Liver (tissue), 9 donors: ENCODE data around the gene CCDC158. TPM values are rescaled to one million over a fixed set of nuclear protein-coding genes. Genes with fewer than 3 reads are reported as not detected.

Experiments
- DNase-seq: peaks from one replicate; pipeline ENCODE4 v3.0.0-alpha.2; 2017; ENCODE audit warnings: low spot score
- H3K27ac ChIP-seq, 2 donors: one replicate each; pipeline ENCODE4 v1.7.0; 2013; ENCODE audit warnings: inconsistent platforms in 2 of 2, low read length in 2 of 2, control low read depth in 1 of 2, low read depth in 1 of 2, mild to moderate bottlenecking in 1 of 2
- H3K27me3 ChIP-seq, 4 donors: one replicate each; pipeline versions ENCODE4 v1.6.1 to v1.7.0; 2013; ENCODE audit warnings: low read length in 3 of 4, inconsistent platforms in 1 of 4, mild to moderate bottlenecking in 1 of 4, moderate library complexity in 1 of 4; ENCODE audit not compliant: control insufficient read depth in 4 of 4, insufficient read depth in 4 of 4
- H3K36me3 ChIP-seq, 4 donors: one replicate each; pipeline versions ENCODE4 v1.6.1 to v1.7.0; 2013; ENCODE audit warnings: low read length in 3 of 4, mild to moderate bottlenecking in 3 of 4, low read depth in 1 of 4, moderate library complexity in 1 of 4; ENCODE audit not compliant: control insufficient read depth in 4 of 4, insufficient read depth in 3 of 4
- H3K4me1 ChIP-seq, 4 donors: one replicate each; pipeline versions ENCODE4 v1.6.1 to v1.7.0; 2013; ENCODE audit warnings: low read length in 3 of 4, mild to moderate bottlenecking in 3 of 4, moderate library complexity in 1 of 4; ENCODE audit not compliant: control insufficient read depth in 4 of 4, insufficient read depth in 4 of 4
- H3K4me3 ChIP-seq, 3 donors: one replicate each; pipeline versions ENCODE4 v1.6.1 to v1.7.0; 2013; ENCODE audit warnings: low read length in 3 of 3, control low read depth in 1 of 3, low read depth in 1 of 3, mild to moderate bottlenecking in 1 of 3
- H3K9ac ChIP-seq, 2 donors: one replicate each; pipeline ENCODE4 v1.7.0; 2013; ENCODE audit warnings: low read length in 2 of 2, mild to moderate bottlenecking in 2 of 2, moderate library complexity in 2 of 2, control low read depth in 1 of 2, low read depth in 1 of 2
- H3K9me3 ChIP-seq, 4 donors: one replicate each; pipeline versions ENCODE4 v1.6.1 to v1.7.0; 2013; ENCODE audit warnings: low read length in 3 of 4; ENCODE audit not compliant: control insufficient read depth in 4 of 4
- CTCF ChIP-seq: fragments of 150-350 bp; IDR thresholded peaks from 2 replicates; pipeline ENCODE4 v1.5.1; 2017; ENCODE audit warnings: improper control_type of control experiment, low read depth, low read length; ENCODE audit not compliant: missing input control
- EGR1 ChIP-seq, 2 donors: IDR thresholded peaks; 2 replicates each; pipeline ENCODE4 v1.6.1; 2016 to 2018; ENCODE audit warnings: antibody characterized with exemption in 2 of 2, low read depth in 2 of 2
- FOXA1 ChIP-seq: IDR thresholded peaks from 2 replicates; pipeline ENCODE4 v1.6.1; 2016; ENCODE audit warnings: antibody characterized with exemption
- FOXA2 ChIP-seq: IDR thresholded peaks from 2 replicates; pipeline ENCODE4 v1.6.1; 2016; ENCODE audit warnings: antibody characterized with exemption
- GABPA ChIP-seq, 2 donors: IDR thresholded peaks in 1 of 2; conservative IDR thresholded peaks in 1 of 2; 2 replicates each; pipeline ENCODE4 v1.6.1; 2016; ENCODE audit warnings: antibody characterized with exemption in 2 of 2, mild to moderate bottlenecking in 1 of 2, moderate library complexity in 1 of 2
- HNF4A ChIP-seq, 2 donors: conservative IDR thresholded peaks; 2 replicates each; pipeline ENCODE4 v1.6.1; 2016; ENCODE audit warnings: antibody characterized with exemption in 2 of 2, mild to moderate bottlenecking in 2 of 2
- HNF4G ChIP-seq: IDR thresholded peaks from 2 replicates; pipeline ENCODE4 v1.6.1; 2016; ENCODE audit warnings: antibody characterized with exemption
- JUND ChIP-seq, 2 donors: IDR thresholded peaks; 2 replicates each; pipeline ENCODE4 v1.6.1; 2016; ENCODE audit warnings: antibody characterized with exemption in 2 of 2
- NR2F2 ChIP-seq: IDR thresholded peaks from 2 replicates; pipeline ENCODE4 v1.6.1; 2016; ENCODE audit warnings: antibody characterized with exemption
- RAD21 ChIP-seq, 2 donors: IDR thresholded peaks; 2 replicates each; pipeline ENCODE4 v1.6.1; 2016; ENCODE audit warnings: antibody characterized with exemption in 2 of 2, mild to moderate bottlenecking in 2 of 2
- REST ChIP-seq: IDR thresholded peaks from 2 replicates; pipeline ENCODE4 v1.6.1; 2016; ENCODE audit warnings: antibody characterized with exemption, mild to moderate bottlenecking
- RXRA ChIP-seq, 2 donors: IDR thresholded peaks; 2 replicates each; pipeline ENCODE4 v1.6.1; 2017 to 2018; ENCODE audit warnings: antibody characterized with exemption in 2 of 2, mild to moderate bottlenecking in 1 of 2
- SP1 ChIP-seq: IDR thresholded peaks from 2 replicates; pipeline ENCODE4 v1.6.1; 2018; ENCODE audit warnings: antibody characterized with exemption, mild to moderate bottlenecking
- TAF1 ChIP-seq: conservative IDR thresholded peaks from 2 replicates; pipeline ENCODE4 v1.6.1; 2016; ENCODE audit warnings: antibody characterized with exemption, mild to moderate bottlenecking
- YY1 ChIP-seq: IDR thresholded peaks from 2 replicates; pipeline ENCODE4 v1.6.1; 2016; ENCODE audit warnings: antibody characterized with exemption, mild to moderate bottlenecking
- WGBS: extraction: QIAGEN DNeasy Blood & Tissue Kit; methylation state at CpG from one replicate; pipeline ENCODE4 v1.1.7; 2013; 5-methylcytosine and 5-hydroxymethylcytosine counted together
- polyA plus RNA-seq, 2 donors: library from polyadenylated mRNA; stranded (reverse) in 1 of 2; unstranded in 1 of 2; fragments of 200-250 nt in 1 of 2; fragments of >200 nt in 1 of 2; fragmentation: Nextera tagmentation in 1 of 2; extraction: Ambion mirVana in 1 of 2; gene quantifications; one replicate each; pipeline versions ENCODE4 v1.2.1 to v1.2.3, GENCODE V29; 2013 to 2015
- total RNA-seq, 2 donors: library from RNA; depleted of rRNA; stranded (reverse); fragments of >200 nt; gene quantifications; one replicate each; pipeline ENCODE4 v1.2.3, GENCODE V29; 2014
- TF ChIP-seq, protein P1 (sequence below): IDR thresholded peaks from 2 replicates; pipeline ENCODE4 v1.6.1; 2016; ENCODE audit warnings: antibody characterized with exemption
- TF ChIP-seq, protein P2 (sequence below): IDR thresholded peaks from 2 replicates; pipeline ENCODE4 v1.6.1; 2016; ENCODE audit warnings: antibody characterized with exemption
- TF ChIP-seq, protein P3 (sequence below): IDR thresholded peaks from 2 replicates; pipeline ENCODE4 v1.6.1; 2016; ENCODE audit warnings: antibody characterized with exemption
- donor health status: healthy.
- donor health status: healthy.
- donor health status: healthy.
- donor health status: healthy.
- donor health status: healthy.

CCDC158 gene
- total and polyA plus RNA-seq, 4 donors = 0.28 to 4.0 (median 1.1) TPM

DNA sequence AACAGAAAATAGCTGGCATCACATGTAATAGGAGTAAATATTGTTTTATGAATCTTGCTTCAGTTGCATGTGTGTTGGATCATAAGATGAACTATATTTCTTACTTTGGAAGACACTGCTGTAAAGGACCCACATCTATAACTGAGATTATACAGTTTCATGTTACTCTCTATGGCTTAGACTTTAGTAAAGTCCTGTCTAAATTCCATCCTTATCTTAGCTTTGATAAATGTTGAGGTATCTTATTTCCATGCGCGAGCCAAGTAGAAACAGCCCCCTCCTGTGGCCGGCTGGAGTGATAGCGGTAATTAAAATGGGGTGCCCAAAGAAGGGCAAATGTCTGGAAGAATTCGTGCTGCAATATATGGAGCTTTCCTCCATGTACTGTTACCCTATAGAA lies 43.0 kb downstream of the CCDC158 start:
- no peaks in the 10 kb centered on the region for H3K9me3 ChIP-seq
- H3K9ac ChIP-seq = peak overlapping the region in 1 of 2 donors; percentile 28
- H3K36me3 ChIP-seq = no peaks in the 10 kb centered on the region
- H3K4me1 ChIP-seq = peaks cover 5 to 41% (median 34%) of the 10 kb centered on the region in 4 donors
- no peak for TF ChIP-seq FOXA1
- TF ChIP-seq GABPA (IDR thresholded peaks at IDR 0.05 in 1 of 2, conservative IDR thresholded peaks at IDR 0.05 in 1 of 2) = no peak
- TF ChIP-seq, protein P1, sequence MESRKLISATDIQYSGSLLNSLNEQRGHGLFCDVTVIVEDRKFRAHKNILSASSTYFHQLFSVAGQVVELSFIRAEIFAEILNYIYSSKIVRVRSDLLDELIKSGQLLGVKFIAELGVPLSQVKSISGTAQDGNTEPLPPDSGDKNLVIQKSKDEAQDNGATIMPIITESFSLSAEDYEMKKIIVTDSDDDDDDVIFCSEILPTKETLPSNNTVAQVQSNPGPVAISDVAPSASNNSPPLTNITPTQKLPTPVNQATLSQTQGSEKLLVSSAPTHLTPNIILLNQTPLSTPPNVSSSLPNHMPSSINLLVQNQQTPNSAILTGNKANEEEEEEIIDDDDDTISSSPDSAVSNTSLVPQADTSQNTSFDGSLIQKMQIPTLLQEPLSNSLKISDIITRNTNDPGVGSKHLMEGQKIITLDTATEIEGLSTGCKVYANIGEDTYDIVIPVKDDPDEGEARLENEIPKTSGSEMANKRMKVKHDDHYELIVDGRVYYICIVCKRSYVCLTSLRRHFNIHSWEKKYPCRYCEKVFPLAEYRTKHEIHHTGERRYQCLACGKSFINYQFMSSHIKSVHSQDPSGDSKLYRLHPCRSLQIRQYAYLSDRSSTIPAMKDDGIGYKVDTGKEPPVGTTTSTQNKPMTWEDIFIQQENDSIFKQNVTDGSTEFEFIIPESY = no peak
- TF ChIP-seq HNF4A (conservative IDR thresholded peaks at IDR 0.05) = peak; percentile 17 to 39
- TF ChIP-seq SP1 = no peak
- no peak for TF ChIP-seq EGR1 (IDR thresholded peaks at IDR 0.05; ENCODE audit: low read depth in 2 of 2)
- no peak for TF ChIP-seq RXRA (IDR thresholded peaks at IDR 0.05)
- no peak for TF ChIP-seq JUND (IDR thresholded peaks at IDR 0.05)
- TF ChIP-seq CTCF = peak; percentile 62
- TF ChIP-seq RAD21 (IDR thresholded peaks at IDR 0.05) = peak; percentile 75 to 87
- TF ChIP-seq, protein P2, sequence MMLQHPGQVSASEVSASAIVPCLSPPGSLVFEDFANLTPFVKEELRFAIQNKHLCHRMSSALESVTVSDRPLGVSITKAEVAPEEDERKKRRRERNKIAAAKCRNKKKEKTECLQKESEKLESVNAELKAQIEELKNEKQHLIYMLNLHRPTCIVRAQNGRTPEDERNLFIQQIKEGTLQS = no peak
- WGBS = 33% methylated on average over 5 of the region's 5 CpGs
- peak overlapping the region; percentile 15 to 39 for H3K27ac ChIP-seq
- H3K27me3 ChIP-seq = no peaks in the 10 kb centered on the region
- no peak overlapping the region for H3K4me3 ChIP-seq
- DNase-seq = no peak

- H3K36me3 ChIP-seq = no peaks in the 10 kb centered on the region
- H3K9ac ChIP-seq = peak overlapping the region in 1 of 2 donors; percentile 28
- WGBS = 30% methylated on average over 4 of the region's 4 CpGs
- H3K4me1 ChIP-seq = peaks cover 5 to 41% (median 34%) of the 10 kb centered on the region in 4 donors
- TF ChIP-seq EGR1 (IDR thresholded peaks at IDR 0.05; ENCODE audit: low read depth in 2 of 2) (no peak), RXRA (IDR thresholded peaks at IDR 0.05) (peak in 1 of 2 donors; percentile 49), YY1 (no peak), NR2F2 (no peak)
- H3K27ac ChIP-seq = peak overlapping the region; percentile 15 to 39
- no peaks in the 10 kb centered on the region for H3K9me3 ChIP-seq
- no peaks in the 10 kb centered on the region for H3K27me3 ChIP-seq
- no peak overlapping the region for H3K4me3 ChIP-seq
- no peak for DNase-seq
These were observed 43.5 kb downstream of the CCDC158 start for GRCh38 chr4:76377481-76377901.

- Histone ChIP-seq H3K27me3 (no peaks in the 10 kb centered on the region), H3K4me3 (no peak overlapping the region), H3K9me3 (no peaks in the 10 kb centered on the region), H3K27ac (no peak overlapping the region), H3K36me3 (no peaks in the 10 kb centered on the region), H3K4me1 (peaks cover 5 to 47% (median 36%) of the 10 kb centered on the region in 4 donors), H3K9ac (no peak overlapping the region)
- no peak for DNase-seq
- 36% methylated on average over 1 of the region's 1 CpG for WGBS
- TF ChIP-seq HNF4A (conservative IDR thresholded peaks at IDR 0.05) = peak; percentile 53 to 76
- no peak for TF ChIP-seq GABPA (IDR thresholded peaks at IDR 0.05 in 1 of 2, conservative IDR thresholded peaks at IDR 0.05 in 1 of 2)
- TF ChIP-seq TAF1 = no peak
- TF ChIP-seq HNF4G = no peak
- TF ChIP-seq, protein P2 = no peak
- TF ChIP-seq, protein P3, sequence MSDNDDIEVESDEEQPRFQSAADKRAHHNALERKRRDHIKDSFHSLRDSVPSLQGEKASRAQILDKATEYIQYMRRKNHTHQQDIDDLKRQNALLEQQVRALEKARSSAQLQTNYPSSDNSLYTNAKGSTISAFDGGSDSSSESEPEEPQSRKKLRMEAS = no peak
- peak; percentile 93 for TF ChIP-seq FOXA2
- peak; percentile 70 to 82 for TF ChIP-seq RXRA (IDR thresholded peaks at IDR 0.05)
- TF ChIP-seq JUND (IDR thresholded peaks at IDR 0.05) = peak in 1 of 2 donors; percentile 54
- TF ChIP-seq YY1 = peak; percentile 80
- TF ChIP-seq SP1 = peak; percentile 63
- TF ChIP-seq RAD21 (IDR thresholded peaks at IDR 0.05) = peak in 1 of 2 donors; percentile 45
- no peak for TF ChIP-seq NR2F2
- TF ChIP-seq REST = no peak
- TF ChIP-seq EGR1 (IDR thresholded peaks at IDR 0.05; ENCODE audit: low read depth in 2 of 2) = no peak
These were observed 44.4 kb downstream of the CCDC158 start for GRCh38 chr4:76376534-76376933.
